Measurements from ENCODE around the gene VPS51.

GRCh38 chr11:65152122-65152521 lies 56.1 kb downstream of the VPS51 start:
- TF ChIP-seq CTCF (IDR thresholded peaks at IDR 0.05 in 4 of 5, conservative IDR thresholded peaks at IDR 0.05 in 1 of 5) = no peak
- no peak for TF ChIP-seq POLR2A (IDR thresholded peaks at IDR 0.05)

Measured in gastrocnemius medialis (tissue), 4 donors.